Thoracic aorta (tissue), 2 donors: ENCODE data around the gene TOR1A. TPM values are rescaled to one million over a fixed set of nuclear protein-coding genes. Genes with fewer than 3 reads are reported as not detected.
"Not testable (repeated sequence)": the region's sequence is repeated elsewhere in the genome, so short reads cannot be mapped to it uniquely, and the experiment has no call there.

Source experiments
- ATAC-seq: fragments of 150-250 bp; one replicate; pipeline ENCODE4 v1.8.0; 2017; ENCODE audit warnings: low read depth; ENCODE audit not compliant: insufficient number of reproducible peaks, low FRiP score
- DNase-seq: peaks from one replicate; pipeline ENCODE4 v3.0.0-alpha.2; 2020; ENCODE audit warnings: low spot score
- H3K27ac ChIP-seq, 2 donors: fragments of 200-600 bp; sonication (generic); 1 replicate in 1 of 2; 2 replicates in 1 of 2; pipeline ENCODE4 v1.5.1; 2016; ENCODE audit warnings: mild to moderate bottlenecking in 2 of 2, moderate library complexity in 2 of 2
- H3K27me3 ChIP-seq: fragments of 200-600 bp; sonication (generic); replicated peaks from 2 replicates; pipeline ENCODE4 v1.6.0; 2016; ENCODE audit warnings: mild to moderate bottlenecking; ENCODE audit not compliant: insufficient read depth
- H3K36me3 ChIP-seq: fragments of 200-600 bp; sonication (generic); one replicate; pipeline ENCODE4 v1.5.1; 2016
- H3K4me1 ChIP-seq, 2 donors: fragments of 200-600 bp; sonication (generic); 1 replicate in 1 of 2; 2 replicates in 1 of 2; pipeline versions ENCODE4 v1.5.1 to v1.6.0; 2016; ENCODE audit warnings: low read depth in 2 of 2, mild to moderate bottlenecking in 1 of 2; ENCODE audit not compliant: control insufficient read depth in 1 of 2
- H3K4me3 ChIP-seq: fragments of 200-600 bp; sonication (generic); 2 replicates; pipeline ENCODE4 v1.5.1; 2016; ENCODE audit warnings: mild to moderate bottlenecking
- H3K9me3 ChIP-seq: fragments of 200-600 bp; sonication (generic); 2 replicates; pipeline ENCODE4 v1.5.1; 2016
- total RNA-seq, 2 donors: library from RNA; depleted of rRNA; stranded (reverse); fragments of >200 nt; gene quantifications; one replicate each; pipeline versions ENCODE4 v1.1.0 to v1.2.3, GENCODE V29; 2016
- TF ChIP-seq, protein P1 (sequence below): fragments of 200-600 bp; sonication (generic); IDR thresholded peaks from one replicate; pipeline ENCODE4 v1.5.1; 2019; ENCODE audit warnings: antibody characterized with exemption

TOR1A gene
- total RNA-seq, 2 donors from 2014 or later: 36.1 to 39.3 TPM

DNA sequence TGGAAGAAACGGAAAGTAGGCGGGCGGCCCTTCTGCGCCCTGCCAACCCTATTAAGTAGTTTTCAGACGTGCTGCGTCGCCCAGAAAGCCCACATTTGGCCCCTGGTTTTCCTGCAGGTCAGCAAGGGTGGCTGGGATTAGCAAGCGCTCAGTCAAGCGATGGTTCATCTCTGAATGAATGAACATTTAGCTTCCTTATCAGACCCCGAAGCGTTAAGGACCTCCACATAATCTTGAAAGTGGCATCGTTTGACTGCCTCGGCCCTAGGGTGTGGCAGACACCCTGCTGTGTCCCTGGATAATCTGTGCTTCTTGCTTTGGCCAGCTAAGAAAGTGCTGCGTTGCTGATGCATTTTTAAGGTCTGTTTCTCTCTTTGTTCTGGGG, 20.3 kb downstream of the TOR1A start:
- Histone ChIP-seq H3K4me3 (peak overlapping the region; percentile 89), H3K36me3 (no peaks in the 10 kb centered on the region), H3K27ac (peak overlapping the region; percentile 73 to 75), H3K27me3 (no peaks in the 10 kb centered on the region), H3K9me3 (no peaks in the 10 kb centered on the region), H3K4me1 (peaks cover 7 to 11% of the 10 kb centered on the region in 2 donors)
- TF ChIP-seq, protein P1, sequence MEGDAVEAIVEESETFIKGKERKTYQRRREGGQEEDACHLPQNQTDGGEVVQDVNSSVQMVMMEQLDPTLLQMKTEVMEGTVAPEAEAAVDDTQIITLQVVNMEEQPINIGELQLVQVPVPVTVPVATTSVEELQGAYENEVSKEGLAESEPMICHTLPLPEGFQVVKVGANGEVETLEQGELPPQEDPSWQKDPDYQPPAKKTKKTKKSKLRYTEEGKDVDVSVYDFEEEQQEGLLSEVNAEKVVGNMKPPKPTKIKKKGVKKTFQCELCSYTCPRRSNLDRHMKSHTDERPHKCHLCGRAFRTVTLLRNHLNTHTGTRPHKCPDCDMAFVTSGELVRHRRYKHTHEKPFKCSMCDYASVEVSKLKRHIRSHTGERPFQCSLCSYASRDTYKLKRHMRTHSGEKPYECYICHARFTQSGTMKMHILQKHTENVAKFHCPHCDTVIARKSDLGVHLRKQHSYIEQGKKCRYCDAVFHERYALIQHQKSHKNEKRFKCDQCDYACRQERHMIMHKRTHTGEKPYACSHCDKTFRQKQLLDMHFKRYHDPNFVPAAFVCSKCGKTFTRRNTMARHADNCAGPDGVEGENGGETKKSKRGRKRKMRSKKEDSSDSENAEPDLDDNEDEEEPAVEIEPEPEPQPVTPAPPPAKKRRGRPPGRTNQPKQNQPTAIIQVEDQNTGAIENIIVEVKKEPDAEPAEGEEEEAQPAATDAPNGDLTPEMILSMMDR: no peak
- no peak for DNase-seq
- ATAC-seq: no peak

DNA sequence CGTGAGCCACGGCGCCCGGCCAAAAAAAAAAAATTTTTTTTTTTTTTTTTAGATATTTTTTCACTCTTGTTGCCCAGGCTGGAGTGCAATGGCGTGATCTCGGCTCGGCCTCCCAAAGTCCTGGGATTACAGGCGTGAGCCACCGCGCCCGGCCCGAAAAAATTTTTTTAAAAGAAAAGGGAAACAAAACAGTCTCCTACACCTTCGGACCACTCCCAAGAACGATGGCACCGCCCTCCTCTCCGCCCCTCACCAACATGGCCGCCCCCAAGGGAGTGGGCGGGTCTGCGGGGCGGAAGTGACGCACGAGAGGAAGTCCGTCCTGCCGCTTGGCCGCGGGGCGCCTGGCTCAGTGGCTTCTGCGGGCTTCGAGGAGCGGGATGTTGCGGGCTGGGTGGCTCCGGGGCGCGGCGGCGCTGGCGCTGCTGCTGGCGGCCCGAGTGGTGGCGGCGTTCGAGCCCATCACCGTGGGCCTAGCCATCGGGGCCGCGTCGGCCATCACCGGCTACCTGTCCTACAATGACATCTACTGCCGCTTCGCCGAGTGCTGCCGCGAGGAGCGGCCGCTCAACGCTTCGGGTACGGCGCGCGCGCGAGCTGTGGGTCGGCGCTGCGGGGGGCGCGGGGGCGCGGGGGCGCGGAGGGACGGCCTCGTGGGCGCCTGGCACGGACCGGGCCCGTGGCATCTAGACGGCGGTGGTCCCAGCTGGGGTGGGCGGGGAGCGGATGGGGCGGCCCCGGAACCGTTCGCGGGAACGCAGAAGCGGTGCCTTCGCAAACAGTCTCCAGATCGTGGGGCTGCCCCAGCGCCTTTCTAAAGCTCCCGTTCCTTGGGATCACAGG, 20.9 kb downstream of the TOR1A start, which contains the start of gene TOR1B:
TSS of gene TOR1B (plus strand) at position 352 of the 843 bp plus-strand sequence. CDS start at position 381, 29 bp downstream.
- TF ChIP-seq, protein P1: no peak
- Histone ChIP-seq H3K4me3 (peak within 1 kb of the TSS; percentile 89), H3K27ac (peak within 1 kb of the TSS; percentile 73 to 75), H3K9me3 (no peaks in the 10 kb centered on the region), H3K27me3 (no peaks in the 10 kb centered on the region), H3K4me1 (peaks cover 7 to 11% of the 10 kb centered on the region in 2 donors), H3K36me3 (no peaks in the 10 kb centered on the region)
- ATAC-seq (peak; percentile 90), DNase-seq (peak; percentile 76)

DNA sequence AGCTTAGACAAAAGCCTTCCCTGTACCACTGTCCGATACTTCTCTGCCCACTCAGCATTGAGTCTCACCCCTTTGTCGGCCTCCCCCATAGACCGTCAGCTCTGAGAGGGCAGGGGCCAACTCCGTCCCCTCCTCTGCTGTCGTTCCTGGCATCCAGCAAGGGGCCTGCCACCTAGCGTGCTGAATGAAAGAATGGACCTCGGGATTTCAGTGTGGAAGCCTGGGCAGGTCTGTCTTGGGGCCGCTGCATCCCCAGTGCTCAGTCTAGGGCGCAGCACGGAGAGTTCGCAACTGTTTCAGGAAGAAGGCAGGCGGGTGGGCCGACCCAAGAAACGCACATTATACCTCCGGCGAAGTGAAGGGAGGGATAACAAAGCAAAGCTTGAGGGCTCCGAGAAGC, 22.4 kb downstream of the TOR1A start:
- Histone ChIP-seq H3K4me1 (peaks cover 7 to 11% of the 10 kb centered on the region in 2 donors), H3K9me3 (no peaks in the 10 kb centered on the region), H3K27ac (no peak overlapping the region), H3K4me3 (no peak overlapping the region), H3K36me3 (no peaks in the 10 kb centered on the region), H3K27me3 (no peaks in the 10 kb centered on the region)
- no peak for ATAC-seq
- DNase-seq: no peak
- TF ChIP-seq, protein P1: no peak

DNA sequence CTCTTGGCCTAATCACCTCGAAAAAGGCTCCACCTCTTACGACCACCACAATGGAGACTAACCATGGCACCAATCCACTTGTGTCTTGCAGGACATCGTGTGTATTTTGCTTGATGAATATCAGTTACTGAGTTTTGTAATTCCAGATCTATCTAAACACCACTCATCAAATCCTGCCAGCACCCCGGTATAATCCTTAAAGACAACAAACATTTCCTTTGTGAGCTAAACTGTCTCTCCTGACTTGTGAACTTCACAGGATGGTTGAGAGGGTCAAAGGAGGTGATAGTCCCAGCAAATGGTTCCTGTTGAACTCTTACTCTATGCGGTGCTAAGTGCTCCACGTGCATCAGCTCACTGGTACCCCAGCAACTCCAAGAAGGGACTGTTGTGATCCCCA, 25.0 kb downstream of the TOR1A start:
- Histone ChIP-seq H3K4me3 (no peak overlapping the region), H3K4me1 (peaks cover 3 to 5% of the 10 kb centered on the region in 2 donors), H3K27ac (no peak overlapping the region), H3K36me3 (no peaks in the 10 kb centered on the region), H3K9me3 (no peaks in the 10 kb centered on the region), H3K27me3 (no peaks in the 10 kb centered on the region)
- DNase-seq (no peak), ATAC-seq (no peak)
- TF ChIP-seq, protein P1: no peak

DNA sequence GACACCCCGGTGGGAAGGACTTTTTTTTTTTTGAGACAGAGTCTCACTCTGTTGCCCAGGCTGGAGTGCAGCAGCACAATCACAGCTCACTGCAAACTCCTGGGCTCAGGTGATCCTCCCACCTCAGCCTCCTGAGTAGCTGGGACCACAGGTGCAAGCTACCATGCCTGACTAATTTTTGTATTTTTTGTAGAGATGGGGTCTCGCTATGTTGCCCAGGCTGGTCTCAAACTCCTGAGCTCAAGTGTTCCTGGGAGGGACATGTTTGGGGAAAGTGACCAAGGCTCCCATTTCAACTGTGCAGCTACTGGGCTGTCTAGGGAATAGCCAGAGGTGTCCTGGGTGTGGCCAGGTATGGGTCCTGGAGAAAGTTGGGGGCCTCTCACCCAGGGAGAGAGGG, 27.9 kb downstream of the TOR1A start:
- ATAC-seq, H3K9me3 ChIP-seq, H3K27me3 ChIP-seq, DNase-seq, H3K36me3 ChIP-seq, H3K4me3 ChIP-seq, H3K27ac ChIP-seq, H3K4me1 ChIP-seq: not testable (repeated sequence)
